DOHH2 (cell line): ENCODE data around the gene FATE1.

ENCODE experiments used
- H3F3A ChIP-seq: fragments of 200-600 bp; sonication (generic), shearing (Covaris generic); 2 replicates; pipeline ENCODE4 v1.6.0; 2016; ENCODE audit warnings: antibody characterized with exemption, mild to moderate bottlenecking; ENCODE audit not compliant: control insufficient read depth, insufficient read depth
- H3K27ac ChIP-seq: fragments of 200-600 bp; sonication (generic); 2 replicates; pipeline ENCODE4 v1.5.1; 2014; ENCODE audit warnings: low read depth, mild to moderate bottlenecking, low read length, moderate library complexity
- H3K27me3 ChIP-seq: fragments of 200-600 bp; sonication (generic); 2 replicates; pipeline ENCODE4 v1.6.1; 2014; ENCODE audit warnings: mild to moderate bottlenecking, low read length, mixed read lengths; ENCODE audit not compliant: control insufficient read depth
- H3K36me3 ChIP-seq: fragments of 200-600 bp; sonication (generic); 2 replicates; pipeline ENCODE4 v1.6.1; 2014; ENCODE audit warnings: mild to moderate bottlenecking, low read length, moderate library complexity, mixed read lengths; ENCODE audit not compliant: control insufficient read depth
- H3K4me1 ChIP-seq: fragments of 200-600 bp; sonication (generic); 2 replicates; pipeline ENCODE4 v1.6.1; 2014; ENCODE audit warnings: mild to moderate bottlenecking, low read length, mixed read lengths; ENCODE audit not compliant: control insufficient read depth
- H3K4me2 ChIP-seq: fragments of 200-600 bp; sonication (generic); 2 replicates; pipeline ENCODE4 v1.6.0; 2014; ENCODE audit warnings: mild to moderate bottlenecking, low read length, moderate library complexity
- H3K4me3 ChIP-seq: fragments of 200-600 bp; sonication (generic); 2 replicates; pipeline ENCODE4 v1.5.1; 2014; ENCODE audit warnings: mild to moderate bottlenecking, low read length, mixed read lengths
- H3K79me2 ChIP-seq: fragments of 200-600 bp; sonication (generic); 2 replicates; pipeline ENCODE4 v1.6.1; 2014; ENCODE audit warnings: mild to moderate bottlenecking, low read length, mixed read lengths; ENCODE audit not compliant: control insufficient read depth
- H3K9me2 ChIP-seq: fragments of 200-600 bp; sonication (generic); replicated peaks from 2 replicates; pipeline ENCODE4 v1.6.1; 2014; ENCODE audit warnings: mild to moderate bottlenecking, low read length, mixed read lengths; ENCODE audit not compliant: control insufficient read depth
- H3K9me3 ChIP-seq: fragments of 200-600 bp; sonication (generic); 2 replicates; pipeline ENCODE4 v1.6.1; 2014; ENCODE audit warnings: antibody characterized with exemption, low read length, mixed read lengths; ENCODE audit not compliant: control insufficient read depth, insufficient read depth
- H4K20me1 ChIP-seq: fragments of 200-600 bp; sonication (generic); 2 replicates; pipeline ENCODE4 v1.6.0; 2014; ENCODE audit warnings: low read depth, mild to moderate bottlenecking, antibody characterized with exemption, low read length, moderate library complexity; ENCODE audit not compliant: control insufficient read depth, insufficient read depth
- CTCF ChIP-seq: fragments of 200-600 bp; sonication (generic); IDR thresholded peaks from one replicate; pipeline ENCODE4 v1.5.1; 2014; ENCODE audit warnings: antibody characterized with exemption, mild to moderate bottlenecking, low read depth, low read length; ENCODE audit not compliant: poor library complexity, severe bottlenecking
- EZH2phosphoT487 ChIP-seq: fragments of 200-600 bp; sonication (generic); IDR thresholded peaks from 2 replicates; pipeline ENCODE4 v1.6.1; 2017; ENCODE audit warnings: borderline replicate concordance, mild to moderate bottlenecking, antibody characterized with exemption, low read length, moderate library complexity, mixed read lengths

The FATE1 gene

GRCh38 chrX:151727346-151727745 is 11.5 kb downstream of the FATE1 start:
- H4K20me1 ChIP-seq: no peaks in the 10 kb centered on the region

GRCh38 chrX:151729056-151729725 is 13.4 kb downstream of the FATE1 start:
- no peaks in the 10 kb centered on the region for H3K79me2 ChIP-seq
- no peak overlapping the region for H3K27ac ChIP-seq
- no peaks in the 10 kb centered on the region for H3K9me3 ChIP-seq
- TF ChIP-seq CTCF (no peak), EZH2phosphoT487 (no peak)
- no peaks in the 10 kb centered on the region for H4K20me1 ChIP-seq
- H3F3A ChIP-seq: no peaks in the 10 kb centered on the region
- H3K36me3 ChIP-seq: no peaks in the 10 kb centered on the region
- no peaks in the 10 kb centered on the region for H3K27me3 ChIP-seq
- H3K4me3 ChIP-seq: no peak overlapping the region
- H3K4me2 ChIP-seq: no peak overlapping the region
- no peaks in the 10 kb centered on the region for H3K9me2 ChIP-seq
- H3K4me1 ChIP-seq: no peaks in the 10 kb centered on the region

More at GRCh38 chrX:151727346-151727745, 11.5 kb downstream of the FATE1 start:
- Histone ChIP-seq H3K79me2 (no peaks in the 10 kb centered on the region), H3K27ac (no peak overlapping the region), H3K9me2 (no peaks in the 10 kb centered on the region), H3K4me2 (no peak overlapping the region), H3K4me1 (no peaks in the 10 kb centered on the region), H3K4me3 (no peak overlapping the region), H3K9me3 (no peaks in the 10 kb centered on the region), H3K36me3 (no peaks in the 10 kb centered on the region), H3F3A (no peaks in the 10 kb centered on the region), H3K27me3 (no peaks in the 10 kb centered on the region)
- TF ChIP-seq CTCF: no peak
- TF ChIP-seq EZH2phosphoT487: no peak

- H3F3A ChIP-seq: no peaks in the 10 kb centered on the region
- TF ChIP-seq CTCF: no peak
- no peak for TF ChIP-seq EZH2phosphoT487
- H3K27me3 ChIP-seq: no peaks in the 10 kb centered on the region
- no peak within 1 kb of the TSS for H3K4me2 ChIP-seq
- no peak within 1 kb of the TSS for H3K27ac ChIP-seq
- no peaks in the 10 kb centered on the region for H3K9me3 ChIP-seq
- no peaks in the 10 kb centered on the region for H3K9me2 ChIP-seq
- no peaks in the 10 kb centered on the region for H3K36me3 ChIP-seq
- no peak within 1 kb of the TSS for H3K4me3 ChIP-seq
- no peaks in the 10 kb centered on the region for H3K79me2 ChIP-seq
- H3K4me1 ChIP-seq: no peaks in the 10 kb centered on the region
- no peaks in the 10 kb centered on the region for H4K20me1 ChIP-seq
Observed at GRCh38 chrX:151734446-151734845, 18.6 kb downstream of the FATE1 start, which contains the start of gene CNGA2. Gene CNGA2 (plus strand): TSS chrX:151734746. CDS start chrX:151738484, 3,738 bp downstream.
